Esophagus muscularis mucosa (tissue), 4 donors: Measurements from ENCODE around the gene MT1A. TPM values are rescaled to one million over a fixed set of nuclear protein-coding genes. Genes with fewer than 3 reads are reported as not detected.

Experiments used
- DNase-seq: peaks from one replicate; pipeline ENCODE4 v3.0.0-alpha.2; 2017; ENCODE audit errors: extremely low spot score
- H3K27ac ChIP-seq, 4 donors: fragments of 200-600 bp; sonication (generic); replicated peaks in 1 of 4; 1 replicate in 3 of 4; 2 replicates in 1 of 4; pipeline ENCODE4 v1.5.1; 2016 to 2019; ENCODE audit warnings: mild to moderate bottlenecking in 1 of 4
- H3K27me3 ChIP-seq, 4 donors: fragments of 200-600 bp; sonication (generic); one replicate each; pipeline versions ENCODE4 v1.5.1 to v1.6.0; 2016 to 2019
- H3K36me3 ChIP-seq, 4 donors: fragments of 200-600 bp; sonication (generic); one replicate each; pipeline ENCODE4 v1.5.1; 2016 to 2019
- H3K4me1 ChIP-seq, 4 donors: fragments of 200-600 bp; sonication (generic); one replicate each; pipeline ENCODE4 v1.5.1; 2016 to 2019
- H3K4me3 ChIP-seq, 4 donors: fragments of 200-600 bp; sonication (generic); 1 replicate in 2 of 4; 2 replicates in 2 of 4; pipeline ENCODE4 v1.5.1; 2016 to 2019; ENCODE audit warnings: mild to moderate bottlenecking in 4 of 4, moderate library complexity in 1 of 4
- H3K9me3 ChIP-seq, 4 donors: fragments of 200-600 bp; sonication (generic); 1 replicate in 3 of 4; 2 replicates in 1 of 4; pipeline ENCODE4 v1.5.1; 2016 to 2019
- CTCF ChIP-seq, 3 experiments: fragments of 200-600 bp in 2 of 3; fragments of 450-650 bp in 1 of 3; sonication (generic) in 2 of 3; IDR thresholded peaks; one replicate each; pipeline ENCODE4 v1.5.1; 2017 to 2019; ENCODE audit warnings: antibody characterized with exemption in 3 of 3, mild to moderate bottlenecking in 2 of 3, moderate library complexity in 1 of 3
- EP300 ChIP-seq: sonication (generic); formaldehyde crosslinking; IDR thresholded peaks from one replicate; pipeline ENCODE4 v1.6.1; 2017; ENCODE audit warnings: antibody characterized with exemption
- POLR2A ChIP-seq: fragments of 450-650 bp; IDR thresholded peaks from one replicate; pipeline ENCODE4 v1.6.1; 2017; ENCODE audit warnings: antibody characterized with exemption, moderate library complexity, mild to moderate bottlenecking, low read depth
- POLR2AphosphoS5 ChIP-seq, 2 donors: sonication (generic); formaldehyde crosslinking; IDR thresholded peaks; one replicate each; pipeline ENCODE4 v1.6.1; 2017; ENCODE audit warnings: antibody characterized with exemption in 2 of 2
- WGBS: methylation state at CpG from one replicate; pipeline ENCODE4 v1.1.5; 2018; 5-methylcytosine and 5-hydroxymethylcytosine counted together
- intact Hi-C: fragments of 100-400 bp; cut with DNase I; formaldehyde crosslinking; loops from one replicate; pipeline ENCODE4 v1.15.1; 2023
- total RNA-seq, 4 donors: library from RNA; depleted of rRNA; stranded (reverse); fragments of >200 nt; gene quantifications; one replicate each; pipeline versions ENCODE4 v1.1.0 to v1.2.1, GENCODE V29; 2016

MT1A gene
- total RNA-seq, 4 donors from 2014 or later = 1.7 to 371 (median 21.3) TPM; not detected in 1

- Histone ChIP-seq H3K4me3 (no peak overlapping the region), H3K9me3 (no peaks in the 10 kb centered on the region), H3K27ac (no peak overlapping the region), H3K36me3 (no peaks in the 10 kb centered on the region), H3K4me1 (peaks cover 0 to 21% (median 14%) of the 10 kb centered on the region in 4 donors), H3K27me3 (peaks cover 0 to 90% (median 5%) of the 10 kb centered on the region in 4 donors)
- 89% methylated on average over 1 of the region's 1 CpG for WGBS
- no peak for DNase-seq
- TF ChIP-seq CTCF (IDR thresholded peaks at IDR 0.05) = no peak
- intact Hi-C loops = no loop called here
Observed at GRCh38 chr16:56645311-56645710, 6.8 kb downstream of the MT1A start.

- 10% methylated on average over 1 of the region's 1 CpG for WGBS
- Histone ChIP-seq H3K4me1 (peaks cover 0 to 20% (median 14%) of the 10 kb centered on the region in 4 donors), H3K27ac (no peak overlapping the region), H3K9me3 (no peaks in the 10 kb centered on the region), H3K27me3 (peaks cover 0 to 88% (median 5%) of the 10 kb centered on the region in 4 donors), H3K4me3 (no peak overlapping the region), H3K36me3 (no peaks in the 10 kb centered on the region)
- TF ChIP-seq POLR2A (no peak), CTCF (IDR thresholded peaks at IDR 0.05) (no peak), EP300 (no peak), POLR2AphosphoS5 (IDR thresholded peaks at IDR 0.05) (no peak)
- no peak for DNase-seq
- intact Hi-C loops = no loop called here
Observed at GRCh38 chr16:56645838-56646237, 7.4 kb downstream of the MT1A start.

GRCh38 chr16:56647641-56648431, 9.4 kb downstream of the MT1A start:
- Histone ChIP-seq H3K27me3 (peaks cover 0 to 81% (median 5%) of the 10 kb centered on the region in 4 donors), H3K9me3 (no peaks in the 10 kb centered on the region), H3K4me1 (peaks cover 0 to 15% (median 12%) of the 10 kb centered on the region in 4 donors), H3K27ac (no peak overlapping the region), H3K4me3 (no peak overlapping the region), H3K36me3 (no peaks in the 10 kb centered on the region)
- TF ChIP-seq EP300 = no peak
- no peak for TF ChIP-seq POLR2A
- no peak for TF ChIP-seq POLR2AphosphoS5 (IDR thresholded peaks at IDR 0.05)
- no peak for TF ChIP-seq CTCF (IDR thresholded peaks at IDR 0.05)
- 47% methylated on average over 10 of the region's 33 CpGs for WGBS
- intact Hi-C loops = no loop called here
- DNase-seq = no peak

GRCh38 chr16:56649271-56649670, 10.8 kb downstream of the MT1A start:
- Histone ChIP-seq H3K4me1 (peaks cover 0 to under 1% (median 0%) of the 10 kb centered on the region in 4 donors), H3K4me3 (no peak overlapping the region), H3K9me3 (no peaks in the 10 kb centered on the region), H3K27me3 (peaks cover 0 to 67% (median 5%) of the 10 kb centered on the region in 4 donors), H3K27ac (no peak overlapping the region), H3K36me3 (no peaks in the 10 kb centered on the region)
- intact Hi-C loops = no loop called here
- WGBS = 100% methylated on average over 2 of the region's 2 CpGs
- no peak for DNase-seq
- no peak for TF ChIP-seq CTCF (IDR thresholded peaks at IDR 0.05)

- H3K36me3 ChIP-seq = no peaks in the 10 kb centered on the region
- 79% methylated on average over 3 of the region's 3 CpGs for WGBS
- no peaks in the 10 kb centered on the region for H3K9me3 ChIP-seq
- no peaks in the 10 kb centered on the region for H3K4me1 ChIP-seq
- TF ChIP-seq POLR2A (no peak), CTCF (IDR thresholded peaks at IDR 0.05) (no peak), POLR2AphosphoS5 (IDR thresholded peaks at IDR 0.05) (no peak), EP300 (no peak)
- H3K27ac ChIP-seq = no peak overlapping the region
- no peak overlapping the region for H3K4me3 ChIP-seq
- peaks cover 0 to 62% (median 5%) of the 10 kb centered on the region in 4 donors for H3K27me3 ChIP-seq
- intact Hi-C loops = no loop called here
- DNase-seq = no peak
Observed at GRCh38 chr16:56649820-56650219, 11.4 kb downstream of the MT1A start.
